ENCODE measurements around the gene FBLL1.

DNA sequence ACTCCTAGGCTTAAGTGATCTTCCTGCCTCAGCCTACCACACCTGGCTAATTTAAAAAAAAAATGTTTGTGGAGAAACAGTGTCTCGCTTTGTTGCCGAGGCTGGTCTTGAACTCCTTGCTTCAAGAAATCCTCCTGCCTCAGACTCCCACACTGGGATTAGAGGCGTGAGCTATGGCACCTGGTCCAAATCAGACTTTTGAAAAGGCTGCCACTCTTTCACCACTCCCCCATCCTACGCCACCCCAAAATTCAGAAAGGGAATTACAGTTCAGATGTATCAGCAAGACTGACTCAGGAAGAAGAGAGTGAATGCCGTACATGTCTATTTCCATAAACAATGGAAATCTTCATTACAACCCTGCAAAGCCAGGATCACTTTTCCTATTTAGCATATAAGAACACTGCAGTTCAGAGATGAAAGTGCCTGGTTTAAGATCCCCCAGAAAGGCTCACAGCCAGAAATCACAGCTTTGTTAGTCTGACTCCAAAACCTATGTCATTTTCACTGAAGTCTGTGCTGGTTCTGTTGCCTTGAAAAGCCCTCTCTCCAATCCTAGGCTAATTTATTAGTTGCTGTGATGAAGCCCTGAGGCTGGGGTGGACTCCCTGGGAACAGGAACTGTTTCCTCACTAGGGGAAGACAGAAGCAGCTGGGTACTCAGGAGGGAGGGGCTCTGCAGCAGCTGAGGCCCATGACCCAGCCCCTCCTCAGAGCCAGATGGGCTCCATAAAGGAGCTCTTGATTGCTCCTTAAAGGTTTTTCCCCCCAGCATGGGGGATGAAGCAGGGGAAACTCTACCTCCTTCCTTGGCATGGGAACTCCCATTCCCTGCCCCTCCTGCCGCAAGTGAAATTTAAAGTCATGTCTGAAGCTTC lies 3.1 kb downstream of the FBLL1 start:
- no peak for TF ChIP-seq CTCF (IDR thresholded peaks at IDR 0.05)
- TF ChIP-seq POLR2A (IDR thresholded peaks at IDR 0.05), result no peak

All from right lobe of liver (tissue), 4 donors.